Measurements from ENCODE around the gene GOLIM4. TPM values are rescaled to one million over a fixed set of nuclear protein-coding genes. Genes with fewer than 3 reads are reported as not detected.

GOLIM4 gene
- polyA plus RNA-seq, 1 experiment, result 34.4 TPM

DNA sequence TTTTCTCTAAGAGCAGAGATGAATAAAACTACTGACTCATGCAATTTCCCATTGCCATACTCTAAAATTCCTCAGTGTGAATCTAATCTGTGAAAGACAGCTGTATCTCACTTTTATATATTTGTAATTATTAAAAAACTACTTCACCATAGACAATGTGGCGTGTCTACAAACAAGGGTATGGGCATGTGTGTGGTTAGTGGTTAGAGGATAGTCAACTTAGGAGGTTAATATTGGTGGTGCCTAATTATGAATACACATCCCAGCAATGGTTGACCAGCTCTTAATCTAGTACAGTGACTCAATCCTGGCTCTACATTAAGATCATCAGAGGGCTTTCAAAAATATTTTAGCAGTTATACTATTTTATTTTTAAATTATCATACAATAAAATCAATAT is 94.5 kb downstream of the GOLIM4 start:
- DNase-seq (ENCODE audit: low read depth, low spot score), result no peak
- no peaks in the 10 kb centered on the region for H3K27me3 ChIP-seq (ENCODE audit: control insufficient read depth, insufficient read depth, low read length)
- no peak overlapping the region for H3K27ac ChIP-seq (ENCODE audit: low read depth, low read length)
- peaks cover 2% of the 10 kb centered on the region; the same call in 1 of the 2 replicates for H3K9me3 ChIP-seq (ENCODE audit: control insufficient read depth, insufficient read depth, low read length)
- H3K4me3 ChIP-seq (ENCODE audit: low read depth, low read length), result no peak overlapping the region
- POLR2A ChIA-PET, result no interaction called here
- CTCF ChIA-PET, result interaction anchor here (1.9 kb wide), 1 partner anchor 39 kb away, joined by 6 read pairs; no protein-coding TSS in a partner anchor
- no peak for TF ChIP-seq CTCF (IDR thresholded peaks at IDR 0.05; ENCODE audit: low read depth, low read length)

DNA sequence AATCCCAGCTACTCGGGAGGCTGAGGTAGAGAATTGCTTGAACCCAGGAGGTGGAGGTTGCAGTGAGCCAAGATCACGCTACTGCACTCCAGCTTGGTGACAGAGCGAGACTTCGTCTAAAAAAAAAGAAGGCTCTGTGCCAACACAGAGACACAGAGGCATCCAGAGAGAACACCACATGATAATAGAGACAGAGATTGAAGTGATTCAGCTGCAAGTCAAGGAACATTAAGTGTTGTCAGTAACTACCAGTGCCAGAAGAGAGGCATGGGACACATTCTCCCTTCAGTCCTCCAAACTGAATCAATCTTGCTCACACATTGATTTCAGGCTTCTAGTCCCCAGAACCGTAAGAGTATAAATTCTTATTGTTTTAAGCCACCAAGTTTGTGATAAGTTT is 97.5 kb downstream of the GOLIM4 start:
- POLR2A ChIA-PET, result no interaction called here
- no peak for DNase-seq (ENCODE audit: low read depth, low spot score)
- no peaks in the 10 kb centered on the region for H3K27me3 ChIP-seq (ENCODE audit: control insufficient read depth, insufficient read depth, low read length)
- H3K9me3 ChIP-seq (ENCODE audit: control insufficient read depth, insufficient read depth, low read length), result peaks cover 2% of the 10 kb centered on the region; the same call in 1 of the 2 replicates
- no peak for TF ChIP-seq CTCF (IDR thresholded peaks at IDR 0.05; ENCODE audit: low read depth, low read length)
- H3K27ac ChIP-seq (ENCODE audit: low read depth, low read length), result no peak overlapping the region
- H3K4me3 ChIP-seq (ENCODE audit: low read depth, low read length), result no peak overlapping the region
- CTCF ChIA-PET, result no interaction called here

DNA sequence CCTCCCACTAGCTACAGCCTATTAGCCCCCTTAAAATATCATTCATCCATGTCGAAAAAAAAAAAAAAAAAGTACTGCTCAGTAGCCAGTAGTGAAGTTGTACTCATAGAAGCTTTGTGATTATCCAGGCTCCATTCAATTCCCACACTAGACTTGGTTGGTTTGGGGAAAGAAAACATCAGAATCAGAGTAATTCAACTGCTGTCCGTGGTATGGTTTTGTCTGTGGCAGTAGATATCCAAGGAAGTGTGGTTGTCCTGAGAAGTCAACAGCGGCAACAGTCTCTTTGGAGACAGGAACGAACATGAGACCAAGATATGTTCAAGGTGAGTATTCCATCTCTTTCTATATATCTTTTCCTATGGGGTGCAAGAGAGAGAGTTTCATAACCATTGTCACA is 99.2 kb downstream of the GOLIM4 start:
- no peak overlapping the region for H3K4me3 ChIP-seq (ENCODE audit: low read depth, low read length)
- POLR2A ChIA-PET, result no interaction called here
- no peaks in the 10 kb centered on the region for H3K27me3 ChIP-seq (ENCODE audit: control insufficient read depth, insufficient read depth, low read length)
- no peak for DNase-seq (ENCODE audit: low read depth, low spot score)
- TF ChIP-seq CTCF (IDR thresholded peaks at IDR 0.05; ENCODE audit: low read depth, low read length), result no peak
- no peak overlapping the region for H3K27ac ChIP-seq (ENCODE audit: low read depth, low read length)
- CTCF ChIA-PET, result interaction anchor here (0.5 kb wide), 1 partner anchor 34 kb away, joined by 3 read pairs; no protein-coding TSS in a partner anchor
- no peaks in the 10 kb centered on the region for H3K9me3 ChIP-seq (ENCODE audit: control insufficient read depth, insufficient read depth, low read length)

GRCh38 chr3:167992381-167992780 is 103.3 kb downstream of the GOLIM4 start:
- CTCF ChIA-PET, result no interaction called here
- POLR2A ChIA-PET, result no interaction called here

GRCh38 chr3:167991213-167991612 is 104.5 kb downstream of the GOLIM4 start:
- Histone ChIP-seq H3K27ac (ENCODE audit: low read depth, low read length) (no peak overlapping the region), H3K9me3 (ENCODE audit: control insufficient read depth, insufficient read depth, low read length) (no peaks in the 10 kb centered on the region), H3K27me3 (ENCODE audit: control insufficient read depth, insufficient read depth, low read length) (no peaks in the 10 kb centered on the region), H3K4me3 (ENCODE audit: low read depth, low read length) (no peak overlapping the region)
- TF ChIP-seq CTCF (IDR thresholded peaks at IDR 0.05; ENCODE audit: low read depth, low read length), result no peak
- DNase-seq (ENCODE audit: low read depth, low spot score), result no peak
- ChIA-PET CTCF (no interaction called here), POLR2A (no interaction called here)

More at GRCh38 chr3:167992381-167992780, 103.3 kb downstream of the GOLIM4 start:
- Histone ChIP-seq H3K27ac (ENCODE audit: low read depth, low read length) (no peak overlapping the region), H3K4me3 (ENCODE audit: low read depth, low read length) (no peak overlapping the region), H3K9me3 (ENCODE audit: control insufficient read depth, insufficient read depth, low read length) (no peaks in the 10 kb centered on the region), H3K27me3 (ENCODE audit: control insufficient read depth, insufficient read depth, low read length) (no peaks in the 10 kb centered on the region)
- no peak for TF ChIP-seq CTCF (IDR thresholded peaks at IDR 0.05; ENCODE audit: low read depth, low read length)
- DNase-seq (ENCODE audit: low read depth, low spot score), result no peak
